Measurements from ENCODE around the gene DAB1. TPM values are rescaled to one million over a fixed set of nuclear protein-coding genes. Genes with fewer than 3 reads are reported as not detected.

DAB1 gene
- polyA plus RNA-seq, 1 donor from 2014 or later: 11.4 TPM

DNA sequence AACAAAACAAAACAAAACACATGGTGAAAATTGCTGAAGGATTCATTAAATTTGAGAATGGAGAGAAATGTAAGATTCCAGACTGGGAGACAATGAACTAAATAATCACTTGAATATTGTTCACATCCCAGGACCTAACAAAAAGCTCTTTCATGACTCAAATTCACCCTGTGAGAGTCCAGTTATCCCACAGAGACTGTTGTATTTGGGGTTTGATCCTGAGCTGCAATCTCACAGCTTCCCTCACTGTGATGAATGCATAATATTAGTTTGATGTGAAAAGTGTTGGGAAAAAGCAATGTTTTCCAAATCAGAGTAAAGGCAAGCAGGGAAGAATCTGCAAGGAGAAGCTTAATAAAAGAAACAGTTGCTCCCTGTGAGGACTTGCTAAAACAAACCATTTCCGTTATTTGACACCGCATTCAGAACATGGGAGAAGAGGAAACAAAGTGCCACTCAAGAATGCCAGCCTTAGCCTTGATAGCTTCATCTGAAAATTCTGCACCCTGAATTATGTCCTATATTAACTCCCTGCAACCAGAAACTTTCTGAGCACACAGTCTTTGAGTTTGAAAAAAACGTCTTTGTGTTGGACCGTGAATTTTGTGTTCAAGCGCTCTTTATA, 208.8 kb downstream of the DAB1 start:
- Histone ChIP-seq H3K27ac (ENCODE audit: low read length) (no peak overlapping the region), H2AFZ (ENCODE audit: low read depth, low read length) (no peak overlapping the region), H3K4me2 (ENCODE audit: low read length) (no peak overlapping the region), H4K20me1 (ENCODE audit: insufficient read depth) (no peaks in the 10 kb centered on the region), H3K27me3 (ENCODE audit: insufficient read depth, low read depth, low read length) (no peaks in the 10 kb centered on the region), H3K9me2 (ENCODE audit: insufficient read depth, low read length) (no peaks in the 10 kb centered on the region), H3K79me2 (replicated peaks; ENCODE audit: insufficient read depth, low read length) (no peaks in the 10 kb centered on the region), H3K36me3 (ENCODE audit: insufficient read depth, low read length) (no peaks in the 10 kb centered on the region), H3K9me3 (ENCODE audit: low read length) (no peaks in the 10 kb centered on the region), H3K4me3 (ENCODE audit: low read length) (no peak overlapping the region), H3F3A (ENCODE audit: insufficient read depth, low read length, poor library complexity, severe bottlenecking) (no peaks in the 10 kb centered on the region), H3K9ac (ENCODE audit: low read length) (no peak overlapping the region)
- no peak for TF ChIP-seq EZH2 (IDR thresholded peaks at IDR 0.05; ENCODE audit: borderline replicate concordance, insufficient read depth, low read length, poor library complexity, severe bottlenecking)
- no peak for TF ChIP-seq REST (IDR thresholded peaks at IDR 0.05; ENCODE audit: borderline replicate concordance)
- no peak for TF ChIP-seq POLR2AphosphoS5 (IDR thresholded peaks at IDR 0.05)
- no peak for TF ChIP-seq SMC3 (conservative IDR thresholded peaks at IDR 0.05; ENCODE audit: poor library complexity)
- TF ChIP-seq EP300 (conservative IDR thresholded peaks at IDR 0.05; ENCODE audit: poor library complexity, severe bottlenecking): no peak
- TF ChIP-seq MXI1 (conservative IDR thresholded peaks at IDR 0.05; ENCODE audit: poor library complexity, severe bottlenecking): no peak
- TF ChIP-seq CTCF (IDR thresholded peaks at IDR 0.05; ENCODE audit: poor library complexity, severe bottlenecking): no peak
- TF ChIP-seq TAF1 (IDR thresholded peaks at IDR 0.05; ENCODE audit: low read depth): no peak
- no peak for TF ChIP-seq RAD21 (conservative IDR thresholded peaks at IDR 0.05)

- Histone ChIP-seq H3K4me2 (ENCODE audit: low read length) (no peak overlapping the region), H3K27me3 (ENCODE audit: insufficient read depth, low read depth, low read length) (no peaks in the 10 kb centered on the region), H3K9me3 (ENCODE audit: low read length) (no peaks in the 10 kb centered on the region), H3K9me2 (ENCODE audit: insufficient read depth, low read length) (no peaks in the 10 kb centered on the region), H4K20me1 (ENCODE audit: insufficient read depth) (no peaks in the 10 kb centered on the region), H3K27ac (ENCODE audit: low read length) (no peak overlapping the region), H2AFZ (ENCODE audit: low read depth, low read length) (no peak overlapping the region), H3K9ac (ENCODE audit: low read length) (no peak overlapping the region), H3F3A (ENCODE audit: insufficient read depth, low read length, poor library complexity, severe bottlenecking) (no peaks in the 10 kb centered on the region), H3K79me2 (replicated peaks; ENCODE audit: insufficient read depth, low read length) (no peaks in the 10 kb centered on the region), H3K4me3 (ENCODE audit: low read length) (no peak overlapping the region), H3K36me3 (ENCODE audit: insufficient read depth, low read length) (no peaks in the 10 kb centered on the region)
- TF ChIP-seq POLR2AphosphoS5 (IDR thresholded peaks at IDR 0.05): peak; percentile 41
- TF ChIP-seq EZH2 (IDR thresholded peaks at IDR 0.05; ENCODE audit: borderline replicate concordance, insufficient read depth, low read length, poor library complexity, severe bottlenecking): no peak
- no peak for TF ChIP-seq SMC3 (conservative IDR thresholded peaks at IDR 0.05; ENCODE audit: poor library complexity)
- peak; percentile 93 for TF ChIP-seq EP300 (conservative IDR thresholded peaks at IDR 0.05; ENCODE audit: poor library complexity, severe bottlenecking)
- TF ChIP-seq TAF1 (IDR thresholded peaks at IDR 0.05; ENCODE audit: low read depth): no peak
- no peak for TF ChIP-seq RAD21 (conservative IDR thresholded peaks at IDR 0.05)
These were observed 213.0 kb downstream of the DAB1 start for GRCh38 chr1:57210881-57211280.

Measured in neural cell (in vitro differentiated cells).